Measurements from ENCODE around the gene CHSY1. TPM values are rescaled to one million over a fixed set of nuclear protein-coding genes. Genes with fewer than 3 reads are reported as not detected.
"Not testable (repeated sequence)": the region's sequence is repeated elsewhere in the genome, so short reads cannot be mapped to it uniquely, and the experiment has no call there.

The CHSY1 gene
- total RNA-seq, 1 donor from 2014 or later = 47.0 TPM

DNA sequence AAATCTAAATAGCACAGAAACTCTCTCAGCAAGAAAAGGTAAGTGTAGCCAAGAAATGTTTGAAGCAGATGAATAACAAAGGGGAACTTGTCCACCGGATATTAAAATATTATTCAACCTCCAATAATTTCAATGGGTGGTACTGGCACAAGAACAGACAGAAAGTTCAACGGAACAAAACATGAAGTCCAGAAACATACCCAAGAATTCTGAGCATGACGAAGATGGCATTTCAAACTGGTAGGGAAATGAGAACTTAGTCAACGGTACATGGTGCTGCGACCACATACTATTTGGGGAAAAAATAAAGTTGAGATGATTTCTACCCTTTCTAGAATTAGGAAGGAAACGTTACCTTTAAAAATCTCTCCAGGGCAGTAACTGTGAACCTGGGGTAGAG lies 5.5 kb downstream of the CHSY1 start:
- DNase-seq (ENCODE audit: extremely low read depth, low read depth, low spot score) = no peak

GRCh38 chr15:101244889-101245668 lies 6.8 kb downstream of the CHSY1 start:
- DNase-seq (ENCODE audit: extremely low read depth, low read depth, low spot score) = no peak

- DNase-seq (ENCODE audit: extremely low read depth, low read depth, low spot score) = no peak
Measured at GRCh38 chr15:101244036-101244781, 7.6 kb downstream of the CHSY1 start.

DNA sequence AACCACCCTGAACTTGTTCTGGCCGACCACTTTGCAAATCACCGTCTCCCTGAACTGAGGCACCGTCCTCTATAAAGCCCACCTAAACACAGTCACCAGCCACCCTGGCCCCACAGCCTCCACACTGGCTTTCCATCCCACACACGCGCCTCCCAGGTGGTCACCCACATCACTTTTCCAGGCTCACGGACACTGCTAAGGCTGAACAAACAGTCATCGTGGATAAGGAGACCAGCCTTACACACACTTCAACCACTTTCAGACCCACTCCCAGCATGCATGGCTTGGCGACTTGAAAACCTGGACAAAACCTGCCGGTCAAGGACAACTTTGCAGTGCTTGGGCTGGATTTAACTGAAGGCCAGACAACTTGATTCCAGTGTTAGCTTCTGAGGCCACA lies 8.4 kb downstream of the CHSY1 start:
- no peak for DNase-seq (ENCODE audit: extremely low read depth, low read depth, low spot score)

GRCh38 chr15:101242999-101243336 lies 8.9 kb downstream of the CHSY1 start:
- DNase-seq (ENCODE audit: extremely low read depth, low read depth, low spot score) = no peak

DNA sequence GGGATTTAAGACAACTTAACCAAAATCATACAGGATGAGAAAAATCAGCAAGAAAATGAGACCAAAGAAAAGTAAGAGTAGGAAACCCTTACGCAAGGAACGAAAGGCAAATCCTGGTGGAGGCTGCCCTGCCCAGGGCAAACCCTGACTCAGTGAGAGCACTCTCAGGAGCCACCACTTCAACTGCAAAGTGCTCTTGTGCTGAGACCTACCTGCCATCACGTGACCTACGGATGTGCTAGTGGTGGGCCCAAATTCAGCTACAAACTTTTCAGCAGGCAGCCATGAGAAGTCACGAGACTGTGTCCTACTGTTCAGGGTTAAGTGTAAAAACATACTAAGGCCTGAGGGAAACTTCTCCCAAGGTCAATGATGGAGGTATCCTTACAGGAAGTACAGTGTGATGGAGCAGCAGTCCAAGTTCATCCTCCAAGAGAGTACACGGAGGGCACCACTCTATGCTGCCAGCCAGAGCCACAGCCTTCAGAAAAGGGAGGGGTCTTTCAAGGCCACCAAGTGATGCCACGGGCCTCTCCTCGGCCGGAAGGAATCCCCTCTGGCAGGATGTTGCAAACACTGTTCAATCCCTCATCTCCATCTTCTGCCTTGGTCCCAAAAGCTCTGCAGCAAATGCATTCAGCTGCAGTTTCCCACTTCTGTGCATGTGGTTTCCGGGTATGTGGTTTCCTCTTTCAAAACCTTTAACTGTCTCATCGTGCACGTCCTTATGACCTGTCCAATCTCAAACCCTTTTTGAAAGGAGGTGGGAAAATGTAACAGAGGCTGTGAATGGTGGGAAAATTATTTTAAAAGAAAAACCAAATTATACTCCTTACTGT lies 9.5 kb downstream of the CHSY1 start:
- DNase-seq (ENCODE audit: extremely low read depth, low read depth, low spot score) = no peak

- DNase-seq (ENCODE audit: extremely low read depth, low read depth, low spot score) = no peak
Measured at GRCh38 chr15:101240358-101240757, 11.5 kb downstream of the CHSY1 start.

DNA sequence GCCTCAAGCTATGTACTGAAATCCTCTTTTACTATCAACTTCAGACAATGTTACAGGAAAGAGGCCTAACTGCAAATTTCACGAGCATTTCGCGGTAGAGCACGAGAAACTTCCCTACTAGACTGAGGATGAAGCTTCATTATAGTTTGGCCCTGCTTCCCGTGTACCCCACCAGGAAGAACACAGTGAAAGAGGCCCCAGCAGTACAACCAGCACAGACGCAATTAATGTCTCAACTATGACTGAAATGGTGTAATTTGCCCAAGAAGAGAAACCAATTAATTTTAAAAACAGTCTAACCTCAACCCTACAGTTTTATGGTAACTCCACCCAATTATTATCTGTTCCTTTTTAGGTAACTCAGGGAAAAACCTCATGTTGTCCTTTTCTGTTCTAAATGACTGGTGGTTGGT lies 12.1 kb downstream of the CHSY1 start:
- no peak for DNase-seq (ENCODE audit: extremely low read depth, low read depth, low spot score)

DNA sequence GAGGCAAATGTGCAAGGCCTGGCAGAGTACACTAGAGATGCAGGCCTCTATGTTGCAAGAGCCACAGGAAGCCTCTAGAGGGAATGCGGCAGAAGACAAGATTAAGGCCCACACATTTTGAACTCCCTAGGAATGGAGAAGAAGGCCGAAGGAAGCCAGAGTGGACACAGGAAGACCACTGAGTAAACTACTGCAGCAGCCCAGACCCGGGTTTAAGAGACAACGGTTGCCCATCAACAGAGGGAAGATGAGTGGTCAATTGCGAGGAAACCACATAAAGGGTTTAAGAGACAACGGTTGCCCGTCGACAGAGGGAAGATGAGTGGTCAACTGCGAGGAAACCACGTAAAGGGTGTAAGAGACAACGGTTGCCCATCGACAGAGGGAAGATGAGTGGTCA lies 14.6 kb downstream of the CHSY1 start:
- DNase-seq (ENCODE audit: extremely low read depth, low read depth, low spot score) = no peak

- DNase-seq (ENCODE audit: extremely low read depth, low read depth, low spot score) = no peak
Measured at GRCh38 chr15:101233651-101234280, 18.1 kb downstream of the CHSY1 start.

DNA sequence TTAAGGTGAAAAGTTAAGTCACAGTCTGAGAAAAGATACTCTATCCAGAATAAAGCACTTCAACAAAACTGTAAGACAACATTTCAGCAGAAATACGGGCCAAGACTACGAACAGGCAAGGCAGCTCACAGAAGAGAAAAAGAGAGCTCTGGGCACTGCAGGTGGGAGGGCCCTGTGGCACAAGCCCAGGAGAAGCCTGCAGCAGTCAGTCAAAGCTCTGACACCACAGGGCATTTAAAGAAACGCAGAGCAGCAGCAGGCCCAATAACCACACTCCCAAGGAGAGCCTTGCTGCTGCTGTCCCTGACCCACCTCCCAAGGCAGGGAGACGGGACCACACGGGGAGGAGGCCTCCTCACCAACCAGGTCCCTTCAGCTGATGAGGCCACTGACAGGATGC lies 19.2 kb downstream of the CHSY1 start:
- no peak for DNase-seq (ENCODE audit: extremely low read depth, low read depth, low spot score)

- no peak for DNase-seq (ENCODE audit: extremely low read depth, low read depth, low spot score)
Measured at GRCh38 chr15:101228313-101228712, 23.5 kb downstream of the CHSY1 start.

- peak; percentile 52 for DNase-seq (ENCODE audit: extremely low read depth, low read depth, low spot score)
Measured at GRCh38 chr15:101225658-101226057, 26.2 kb downstream of the CHSY1 start.

GRCh38 chr15:101221902-101222301 lies 29.9 kb downstream of the CHSY1 start:
- no peak for DNase-seq (ENCODE audit: extremely low read depth, low read depth, low spot score)

DNA sequence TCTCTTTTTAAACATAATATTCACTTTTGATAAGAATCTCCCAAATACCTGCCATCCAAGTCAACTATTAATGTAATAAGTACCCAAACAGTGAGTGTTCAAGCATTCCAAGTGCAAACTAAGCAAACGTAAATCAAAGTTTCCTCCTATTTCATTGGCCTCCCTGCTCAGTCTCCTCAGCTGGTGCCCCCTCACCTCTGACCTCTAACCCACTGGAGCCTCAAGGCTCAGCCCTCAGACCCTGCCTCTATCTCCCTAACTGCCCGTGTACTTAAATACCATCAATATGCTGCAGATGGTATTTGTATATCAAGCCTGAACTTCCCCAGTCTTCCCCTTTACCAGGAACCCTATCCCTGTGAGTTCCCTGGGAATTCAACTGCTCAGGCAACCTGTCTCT lies 31.8 kb downstream of the CHSY1 start:
- no peak for DNase-seq (ENCODE audit: extremely low read depth, low read depth, low spot score)

GRCh38 chr15:101219441-101219840 lies 32.4 kb downstream of the CHSY1 start:
- DNase-seq (ENCODE audit: extremely low read depth, low read depth, low spot score) = no peak

- no peak for DNase-seq (ENCODE audit: extremely low read depth, low read depth, low spot score)
Measured at GRCh38 chr15:101217446-101217845, 34.4 kb downstream of the CHSY1 start.

DNA sequence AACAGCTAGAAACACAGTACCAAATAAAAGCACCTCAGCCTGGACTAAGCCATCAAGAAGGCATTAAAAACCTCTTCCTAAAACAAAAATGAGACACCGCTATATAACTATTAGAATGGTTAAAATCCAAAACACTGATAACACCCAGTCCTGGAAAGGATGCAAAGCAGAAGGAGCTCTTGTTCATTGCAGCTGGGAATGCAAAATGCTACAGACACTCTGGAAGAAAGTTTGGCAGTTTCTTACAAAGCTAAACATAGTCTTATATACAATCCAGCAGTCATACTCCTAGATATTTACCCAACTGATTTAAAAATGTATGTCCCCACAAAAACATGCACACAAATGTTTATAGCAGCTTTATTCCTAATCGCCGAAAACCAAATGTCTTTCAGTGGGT lies 35.7 kb downstream of the CHSY1 start:
- no peak for DNase-seq (ENCODE audit: extremely low read depth, low read depth, low spot score)

- no peak for DNase-seq (ENCODE audit: extremely low read depth, low read depth, low spot score)
Measured at GRCh38 chr15:101215681-101216080, 36.2 kb downstream of the CHSY1 start.

GRCh38 chr15:101214435-101215097 lies 37.3 kb downstream of the CHSY1 start:
- DNase-seq (ENCODE audit: extremely low read depth, low read depth, low spot score) = not testable (repeated sequence)

Measured in glomerular endothelial cell (primary cell).